GM19395 (cell line): ENCODE measurements around the gene CADPS2.

ENCODE experiments used
- ATAC-seq: cut with Tn5 transposase; IDR thresholded peaks from one replicate; pipeline ENCODE4 v1.9.1; 2021; ENCODE audit warnings: mild to moderate bottlenecking, moderate library complexity; ENCODE audit not compliant: unreplicated experiment

Gene CADPS2

GRCh38 chr7:122327969-122328368 is 558.3 kb downstream of the CADPS2 start:
- no peak for ATAC-seq

- no peak for ATAC-seq
Observed at GRCh38 chr7:122316467-122317388, 569.5 kb downstream of the CADPS2 start.

- no peak for ATAC-seq
Observed at GRCh38 chr7:122315507-122316466, 570.5 kb downstream of the CADPS2 start.

GRCh38 chr7:122314284-122314683 is 572.0 kb downstream of the CADPS2 start:
- ATAC-seq, result no peak

DNA sequence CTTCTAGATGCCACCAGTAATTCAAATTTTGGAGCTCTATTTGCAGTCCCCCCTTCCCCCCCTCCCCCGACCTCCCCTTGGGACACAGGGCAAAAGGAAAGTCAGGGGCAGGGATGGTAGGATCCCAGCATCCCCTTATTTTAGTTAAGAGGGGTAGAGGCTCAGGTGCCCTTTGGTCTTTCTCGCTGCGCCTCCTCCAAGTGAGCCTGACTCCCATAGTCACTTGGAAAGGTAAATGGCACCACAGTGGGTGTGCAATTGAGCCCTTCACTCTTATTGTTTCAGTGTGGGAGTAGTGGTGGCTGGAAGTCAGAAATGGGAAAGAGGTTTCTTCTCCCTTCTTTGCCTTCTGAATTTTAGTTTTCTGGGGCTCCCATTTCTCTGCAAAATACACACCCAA is 573.5 kb downstream of the CADPS2 start:
- no peak for ATAC-seq

- no peak for ATAC-seq
Observed at GRCh38 chr7:122311734-122312450, 574.4 kb downstream of the CADPS2 start.

DNA sequence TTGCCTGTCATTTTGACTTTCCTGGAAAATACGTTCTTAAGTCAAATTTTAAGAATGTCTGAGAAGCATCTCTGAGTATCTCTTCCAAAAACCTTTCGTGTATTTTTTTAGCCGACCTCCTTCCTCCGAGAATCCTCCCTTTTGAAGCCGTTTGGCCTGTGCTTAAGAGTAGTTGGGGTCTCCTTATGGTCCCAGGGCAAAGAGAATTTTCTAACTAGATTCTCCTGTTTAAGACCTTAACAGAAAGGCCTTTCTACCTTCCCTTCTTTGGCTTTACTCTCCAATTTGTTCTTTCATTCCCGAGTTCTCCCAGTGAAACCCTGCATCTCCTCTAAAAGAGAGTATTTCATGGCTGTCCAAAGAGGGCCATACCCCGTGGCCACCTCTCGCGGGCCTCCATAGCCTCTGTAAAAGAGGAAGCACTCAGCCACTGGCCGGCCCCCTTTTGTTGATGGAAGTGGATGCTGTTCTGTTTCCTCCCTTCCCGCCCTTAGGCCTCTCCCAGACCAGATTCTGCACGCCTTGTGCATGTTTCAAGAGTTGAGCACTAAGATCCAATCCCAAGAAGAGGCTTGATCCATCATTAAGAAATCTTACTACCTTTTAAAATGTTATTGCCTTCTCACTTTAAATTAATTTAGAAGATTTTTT is 575.1 kb downstream of the CADPS2 start:
- ATAC-seq, result no peak

GRCh38 chr7:122310119-122311021 is 575.9 kb downstream of the CADPS2 start:
- ATAC-seq, result peak; percentile 51

DNA sequence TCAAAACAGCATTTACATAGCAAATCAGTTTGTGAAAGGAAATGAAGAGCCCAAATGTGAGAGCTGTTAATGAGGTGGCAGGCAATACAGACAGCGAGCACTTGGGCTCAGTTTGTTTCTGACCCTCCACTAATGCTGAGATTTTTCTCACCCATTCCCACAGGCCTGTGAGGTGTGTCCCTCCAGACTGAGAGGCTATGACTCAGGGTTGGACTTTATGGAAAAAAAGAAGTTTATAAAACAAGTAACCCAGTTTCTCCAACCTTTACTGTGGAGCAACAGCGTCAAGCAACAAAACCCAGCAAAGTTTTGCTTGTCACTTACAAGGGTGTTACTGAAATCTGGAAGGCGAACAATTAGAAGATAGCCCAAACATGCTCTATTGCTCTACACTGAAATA is 576.8 kb downstream of the CADPS2 start:
- no peak for ATAC-seq

DNA sequence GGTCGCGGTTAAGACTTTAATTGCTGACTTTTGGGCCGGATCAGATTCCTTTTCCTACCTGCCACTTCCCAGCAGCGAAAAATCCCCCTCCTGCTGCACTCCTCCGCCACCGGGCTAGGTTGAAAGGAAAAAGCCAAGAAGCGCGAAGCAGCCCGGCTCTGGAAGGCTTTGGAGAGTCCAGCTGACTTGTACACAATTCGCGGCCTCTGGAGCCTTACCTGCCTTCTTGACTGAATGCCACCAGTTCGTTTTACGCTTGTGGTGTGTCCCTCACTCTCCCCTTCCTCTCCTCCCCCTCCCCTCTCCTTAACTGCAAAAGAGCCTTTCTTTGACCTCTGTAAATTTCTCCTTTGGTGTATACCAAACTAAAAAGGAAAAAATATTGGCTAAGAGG is 579.0 kb downstream of the CADPS2 start:
- ATAC-seq, result no peak

DNA sequence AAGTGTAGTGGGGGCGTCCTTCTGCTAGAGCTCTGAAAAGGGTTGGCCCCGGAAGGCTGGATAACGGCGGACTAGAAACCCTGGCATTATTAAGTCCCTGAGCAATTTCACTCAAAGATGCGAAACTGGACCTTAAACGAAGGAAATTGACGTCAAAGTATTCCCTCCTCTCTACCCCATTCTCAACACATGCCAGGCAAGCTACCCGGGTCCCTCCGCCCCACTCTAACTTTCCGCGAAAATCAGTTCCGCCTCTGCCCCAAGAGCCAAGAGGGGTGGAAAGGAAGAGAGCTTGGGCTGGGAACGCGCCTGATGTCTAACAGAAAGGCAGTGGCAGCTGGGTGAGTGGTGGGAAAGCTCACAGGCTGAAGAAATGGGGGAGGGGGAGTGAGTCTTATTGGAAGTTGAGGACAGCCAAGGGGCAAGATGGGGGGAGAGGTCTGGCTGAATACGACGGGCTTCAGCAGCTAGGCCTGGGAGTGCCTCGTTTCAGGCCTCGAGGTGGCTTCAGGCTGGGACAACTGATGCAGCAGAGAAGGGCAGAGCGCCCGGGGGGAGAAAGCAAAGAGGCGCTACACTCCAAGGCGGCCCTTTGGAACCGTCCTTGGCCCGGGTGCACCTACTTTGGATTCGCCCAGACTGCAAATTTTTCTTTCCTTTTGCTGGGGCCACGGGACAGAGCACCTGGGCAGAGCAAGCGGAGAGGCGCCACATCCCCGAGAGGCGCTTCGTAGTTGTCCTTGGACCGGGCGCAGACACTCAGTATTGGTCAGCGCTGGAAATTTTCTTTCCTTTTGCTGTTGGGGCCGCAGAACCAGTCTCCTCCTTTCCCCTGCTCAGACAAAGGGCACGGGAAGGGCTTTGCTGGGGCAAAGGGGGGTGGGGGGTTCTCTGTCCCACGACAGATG is 579.7 kb downstream of the CADPS2 start:
- ATAC-seq, result no peak

- no peak for ATAC-seq
Observed at GRCh38 chr7:122305475-122306319, 580.6 kb downstream of the CADPS2 start.

DNA sequence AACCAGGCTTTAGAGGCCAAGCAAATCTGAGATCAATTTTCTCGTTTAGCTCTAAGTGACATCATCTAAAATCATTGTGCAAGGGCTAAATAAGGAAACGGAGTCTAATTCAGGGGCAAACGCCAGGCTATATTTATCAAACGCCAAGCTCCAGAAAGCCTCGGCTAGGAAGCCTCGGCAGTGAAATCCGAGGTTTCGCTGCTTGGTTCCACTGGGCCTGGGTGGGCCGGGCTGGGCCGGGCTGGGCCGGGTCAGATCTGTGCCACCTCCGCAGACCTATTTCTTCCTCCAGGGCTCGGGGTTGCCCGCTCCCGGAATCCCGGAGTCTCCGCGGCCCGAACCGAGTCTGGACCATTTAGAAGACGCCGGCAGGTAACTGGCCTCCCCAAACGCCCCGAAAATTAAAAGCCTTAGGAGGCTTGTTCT is 581.3 kb downstream of the CADPS2 start:
- no peak for ATAC-seq

DNA sequence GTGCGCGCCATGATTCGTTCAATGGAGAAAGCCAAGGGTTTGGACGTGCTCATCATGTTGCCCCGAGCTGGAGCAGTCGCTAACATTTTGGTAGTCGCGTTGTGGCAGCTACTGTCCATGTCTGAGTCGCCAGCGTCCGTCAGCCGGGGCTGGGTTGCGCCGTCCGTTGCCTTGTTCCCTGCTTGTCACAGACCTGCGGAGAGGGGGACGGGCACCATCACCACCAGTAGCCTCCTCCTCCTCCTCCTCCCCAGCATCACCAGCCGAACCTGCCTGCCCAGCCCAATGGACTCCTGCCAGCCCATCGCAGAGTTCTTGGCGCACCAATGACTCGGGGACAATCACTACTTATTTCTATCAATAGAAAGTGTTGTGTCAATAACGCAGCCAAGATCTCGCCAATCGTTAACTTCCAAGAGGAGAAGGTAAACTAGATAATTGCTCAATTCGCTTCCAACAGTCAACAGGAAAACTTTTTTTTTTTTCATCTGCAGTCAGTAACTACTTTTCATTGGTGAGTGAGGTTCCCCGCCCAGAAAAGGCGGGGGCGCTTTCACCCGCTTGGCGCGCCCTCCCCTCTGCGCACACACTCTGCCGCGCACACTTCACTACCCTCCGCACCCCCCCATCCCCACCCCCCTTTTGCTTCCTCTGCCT is 581.8 kb downstream of the CADPS2 start, which contains the start of gene FEZF1:
Gene FEZF1, minus strand, starts transcription at position 432 of the 657 bp plus-strand sequence. Its CDS starts 313 bp downstream, at position 119.
- ATAC-seq, result no peak

DNA sequence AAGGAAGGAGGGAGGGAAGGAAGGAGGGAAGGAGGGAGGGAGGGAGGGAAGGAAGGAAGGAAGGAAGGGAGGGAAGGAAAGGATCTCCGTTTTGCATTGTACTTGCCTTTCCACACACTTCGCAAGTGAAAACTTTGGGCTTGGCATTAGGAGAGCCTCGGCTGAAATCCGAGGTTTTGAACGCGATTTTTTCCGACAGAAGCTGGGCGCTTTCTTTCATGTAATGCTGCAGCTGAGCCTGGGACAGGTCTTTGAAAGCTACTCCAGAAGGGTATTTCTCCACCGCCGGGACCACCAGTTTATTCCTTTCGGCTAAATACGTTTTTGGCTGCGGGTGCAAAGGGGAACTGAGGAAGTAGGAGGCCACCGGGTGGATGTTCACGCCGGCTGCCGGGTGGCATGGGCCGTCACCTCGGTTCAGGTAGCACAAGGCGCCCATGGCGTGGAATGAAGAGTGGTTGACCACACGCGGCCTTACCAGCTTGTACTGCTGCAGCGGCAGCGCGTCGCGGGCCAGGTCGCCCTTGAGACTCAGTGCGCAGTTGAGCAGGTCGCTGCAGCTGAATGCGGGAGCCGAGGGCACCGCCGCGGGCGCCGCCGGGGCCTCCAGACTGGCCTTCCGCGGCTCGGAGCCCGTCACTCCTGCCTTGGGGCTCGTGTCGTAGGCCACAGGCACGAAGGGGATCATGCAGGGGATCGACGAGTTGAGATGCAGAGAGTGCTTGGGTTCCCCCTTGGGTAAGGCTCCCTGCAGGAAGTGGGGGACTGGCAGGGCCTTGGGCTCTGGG is 582.5 kb downstream of the CADPS2 start:
- ATAC-seq, result no peak
